IMR-90 (cell line): ENCODE data around the gene NOS2. TPM values are rescaled to one million over a fixed set of nuclear protein-coding genes. Genes with fewer than 3 reads are reported as not detected.

ENCODE experiments used
- ATAC-seq: fragments of 200-7000 bp; cut with Tn5 transposase; 2 replicates; pipeline ENCODE4 v1.9.1; 2020; ENCODE audit warnings: low read depth, mild to moderate bottlenecking, moderate library complexity
- BruUV-seq: library from RNA; stranded (reverse); fragments of 400-500 nt; replicated peaks from 2 replicates; lab custom pipeline; 2021; lab: Mats Ljungman, UMichigan
- CTCF ChIA-PET: fragments of 300-600 bp; formaldehyde crosslinking; extraction: SDS; loops from one replicate; lab custom pipeline; 2021; ENCODE audit warnings: antibody characterized with exemption; lab: Yijun Ruan, JAX
- POLR2A ChIA-PET: fragments of 300-600 bp; sonication (Branson Sonifier 250); formaldehyde crosslinking; loops from one replicate; lab custom pipeline; 2022; ENCODE audit warnings: antibody characterized with exemption; ENCODE audit not compliant: unreplicated experiment; lab: Charles Lee
- DNase-seq: peaks from one replicate; pipeline ENCODE4 v3.0.0; 2013
- H2AFZ ChIP-seq: replicated peaks from 2 replicates; pipeline ENCODE3; 2013; ENCODE audit warnings: low read length, mild to moderate bottlenecking; ENCODE audit not compliant: poor library complexity
- H2AK5ac ChIP-seq: 2 replicates; pipeline ENCODE4 v1.6.1; 2013; ENCODE audit warnings: low read depth, low read length, inconsistent platforms
- H2AK9ac ChIP-seq: replicated peaks from 2 replicates; pipeline ENCODE3; 2013; ENCODE audit warnings: mild to moderate bottlenecking, low read depth, low read length, moderate library complexity; ENCODE audit not compliant: poor library complexity
- H2BK120ac ChIP-seq: 2 replicates; pipeline ENCODE4 v1.6.1; 2013; ENCODE audit warnings: low read depth, low read length, inconsistent platforms
- H2BK15ac ChIP-seq: 3 replicates; pipeline ENCODE4 v1.6.1; 2013; ENCODE audit warnings: low read depth, low read length, inconsistent platforms
- H2BK20ac ChIP-seq: 2 replicates; pipeline ENCODE4 v1.6.1; 2013; ENCODE audit warnings: low read depth, mild to moderate bottlenecking, inconsistent platforms, low read length, moderate library complexity
- H2BK5ac ChIP-seq: 2 replicates; pipeline ENCODE4 v1.6.1; 2013; ENCODE audit warnings: mild to moderate bottlenecking, low read depth, low read length, inconsistent platforms; ENCODE audit not compliant: poor library complexity, severe bottlenecking
- H3K14ac ChIP-seq: replicated peaks from 2 replicates; pipeline ENCODE4 v1.6.1; 2013; ENCODE audit warnings: low read depth, low read length, inconsistent platforms
- H3K18ac ChIP-seq: 2 replicates; pipeline ENCODE4 v1.6.1; 2013; ENCODE audit warnings: low read depth, low read length, control low read depth
- H3K23ac ChIP-seq: 2 replicates; pipeline ENCODE4 v1.6.1; 2013; ENCODE audit warnings: low read depth, low read length, inconsistent platforms
- H3K27ac ChIP-seq: 2 replicates; pipeline ENCODE4 v1.5.1; 2013; ENCODE audit warnings: mild to moderate bottlenecking, control low read depth, low read length; ENCODE audit not compliant: insufficient read depth
- H3K27me3 ChIP-seq: 2 replicates; pipeline ENCODE4 v1.6.1; 2013; ENCODE audit warnings: low read length; ENCODE audit not compliant: control insufficient read depth, insufficient read depth
- H3K36me3 ChIP-seq: 2 replicates; pipeline ENCODE4 v1.6.1; 2013; ENCODE audit warnings: low read length, mixed read lengths; ENCODE audit not compliant: control insufficient read depth, insufficient read depth
- H3K4ac ChIP-seq: 2 replicates; pipeline ENCODE4 v1.6.1; 2013; ENCODE audit warnings: low read depth, low read length, inconsistent platforms
- H3K4me1 ChIP-seq: 2 replicates; pipeline ENCODE4 v1.6.1; 2013; ENCODE audit warnings: low read length, mixed read lengths; ENCODE audit not compliant: control insufficient read depth, insufficient read depth
- H3K4me2 ChIP-seq: 2 replicates; pipeline ENCODE4 v1.6.1; 2013; ENCODE audit warnings: low read depth, mild to moderate bottlenecking, control low read depth, low read length, moderate library complexity
- H3K4me3 ChIP-seq: 2 replicates; pipeline ENCODE4 v1.5.1; 2013; ENCODE audit warnings: low read depth, mild to moderate bottlenecking, control low read depth, low read length, moderate library complexity; ENCODE audit not compliant: insufficient read depth
- H3K56ac ChIP-seq: 2 replicates; pipeline ENCODE4 v1.6.1; 2013; ENCODE audit warnings: low read length, inconsistent platforms; ENCODE audit not compliant: insufficient read depth; ENCODE audit errors: extremely low read depth
- H3K79me1 ChIP-seq, 2 experiments: 2 replicates each; pipeline ENCODE4 v1.6.1; 2013; ENCODE audit warnings: low read length in 2 of 2, inconsistent platforms in 1 of 2, low read depth in 1 of 2
- H3K9ac ChIP-seq: 2 replicates; pipeline ENCODE4 v1.6.1; 2013; ENCODE audit warnings: low read depth, low read length, control low read depth
- H3K9me1 ChIP-seq: 2 replicates; pipeline ENCODE4 v1.6.1; 2013; ENCODE audit warnings: low read length, inconsistent platforms; ENCODE audit not compliant: insufficient read depth
- H3K9me3 ChIP-seq: 2 replicates; pipeline ENCODE4 v1.6.1; 2013; ENCODE audit warnings: low read length; ENCODE audit not compliant: control insufficient read depth, insufficient read depth
- H4K20me1 ChIP-seq: 2 replicates; pipeline ENCODE4 v1.6.1; 2013; ENCODE audit warnings: low read length, inconsistent platforms; ENCODE audit not compliant: insufficient read depth
- H4K5ac ChIP-seq: 2 replicates; pipeline ENCODE4 v1.6.1; 2013; ENCODE audit warnings: mild to moderate bottlenecking, low read depth, low read length, control low read depth
- H4K8ac ChIP-seq, 2 experiments: 2 replicates each; pipeline ENCODE4 v1.6.1; 2013; ENCODE audit warnings: low read depth in 2 of 2, low read length in 2 of 2, control low read depth in 1 of 2, inconsistent platforms in 1 of 2
- H4K91ac ChIP-seq: 2 replicates; pipeline ENCODE4 v1.6.1; 2013; ENCODE audit warnings: low read depth, low read length, inconsistent platforms; ENCODE audit not compliant: insufficient read depth
- CHD1 ChIP-seq: IDR thresholded peaks from 2 replicates; pipeline ENCODE4 v1.6.1; 2012; ENCODE audit warnings: low read depth, low read length, improper control_type of control experiment
- FOS ChIP-seq: fragments of 150-350 bp; IDR thresholded peaks from 2 replicates; pipeline ENCODE4 v1.6.1; 2016; ENCODE audit warnings: low read depth, low read length
- MAFK ChIP-seq: IDR thresholded peaks from 2 replicates; pipeline ENCODE4 v1.6.1; 2012; ENCODE audit warnings: low read depth, low read length, improper control_type of control experiment
- POLR2A ChIP-seq: IDR thresholded peaks from 2 replicates; pipeline ENCODE4 v1.6.1; 2012; ENCODE audit warnings: mild to moderate bottlenecking, low read depth, low read length
- RAD21 ChIP-seq: IDR thresholded peaks from 2 replicates; pipeline ENCODE4 v1.6.1; 2012; ENCODE audit warnings: low read length, improper control_type of control experiment
- WGBS, 2 experiments: methylation state at CpG; one replicate each; pipeline versions ENCODE4 v1.1.5 to v1.1.7; 2013; ENCODE audit warnings: missing lambda C conversion rate in 2 of 2; ENCODE audit not compliant: insufficient read length in 1 of 2; ENCODE audit errors: extremely low coverage in 2 of 2; 5-methylcytosine and 5-hydroxymethylcytosine counted together
- dilution Hi-C: fragments of 300-500 bp; cut with HindIII; formaldehyde crosslinking; loops from one replicate; pipeline ENCODE4 v1.14.3; 2018; ENCODE audit warnings: low sequenced_read_pairs; ENCODE audit not compliant: unreplicated experiment
- in situ Hi-C: fragments of 300-500 bp; cut with MboI; formaldehyde crosslinking; loops from 3 replicates; pipeline ENCODE4 v1.14.3; 2019; ENCODE audit warnings: low sequenced_read_pairs, inconsistent platforms, mixed read lengths
- intact Hi-C: fragments of 100-400 bp; cut with micrococcal nuclease; formaldehyde crosslinking; loops from 2 replicates; pipeline ENCODE4 v1.10.0; 2022
- polyA plus RNA-seq, 3 experiments: library from polyadenylated mRNA; depleted of rRNA; stranded (reverse); fragments of >200 nt; gene quantifications; 2 replicates each; pipeline ENCODE4 v1.2.3, GENCODE V29; 2012; ENCODE audit warnings: low replicate concordance in 1 of 3
- total RNA-seq: library from RNA; depleted of rRNA; stranded (reverse); fragments of >200 nt; gene quantifications from 2 replicates; pipeline ENCODE4 v1.2.3, GENCODE V29; 2012
- TF ChIP-seq, protein P1 (sequence below): conservative IDR thresholded peaks from 2 replicates; pipeline ENCODE4 v1.5.1; 2012; ENCODE audit warnings: mild to moderate bottlenecking, low read depth, low read length, improper control_type of control experiment
- TF ChIP-seq, protein P2 (sequence below): fragments of 150-350 bp; IDR thresholded peaks from 2 replicates; pipeline ENCODE4 v1.6.1; 2016; ENCODE audit warnings: low read depth, mild to moderate bottlenecking, low read length, moderate library complexity, borderline replicate concordance

Gene NOS2
- total and polyA plus RNA-seq, 2 of the 4 experiments (the other 2 are of a cell fraction) = under 0.01 TPM; not detected in 1

DNA sequence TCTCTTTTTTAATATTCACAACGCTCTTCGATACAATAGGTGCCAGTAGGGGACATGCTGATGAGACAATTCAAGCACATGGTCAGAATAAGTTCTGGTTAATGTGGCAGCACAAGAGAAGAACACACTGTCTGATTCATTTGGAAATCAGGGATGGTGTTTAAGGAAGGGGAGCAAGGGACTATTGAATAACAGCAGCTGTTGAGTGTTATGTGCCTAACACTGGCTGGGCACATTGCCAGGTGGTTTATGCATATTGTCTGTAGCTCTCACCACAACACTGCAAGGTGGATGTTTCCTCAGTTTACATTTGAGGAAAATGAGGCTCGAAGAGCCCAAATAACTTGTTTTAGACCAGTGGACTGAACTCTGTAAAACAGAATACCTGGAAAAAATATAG is 48.6 kb upstream of the NOS2 start:
- TF ChIP-seq RAD21 (no peak), POLR2A (no peak), FOS (no peak), CHD1 (no peak), MAFK (no peak)
- TF ChIP-seq, protein P1, sequence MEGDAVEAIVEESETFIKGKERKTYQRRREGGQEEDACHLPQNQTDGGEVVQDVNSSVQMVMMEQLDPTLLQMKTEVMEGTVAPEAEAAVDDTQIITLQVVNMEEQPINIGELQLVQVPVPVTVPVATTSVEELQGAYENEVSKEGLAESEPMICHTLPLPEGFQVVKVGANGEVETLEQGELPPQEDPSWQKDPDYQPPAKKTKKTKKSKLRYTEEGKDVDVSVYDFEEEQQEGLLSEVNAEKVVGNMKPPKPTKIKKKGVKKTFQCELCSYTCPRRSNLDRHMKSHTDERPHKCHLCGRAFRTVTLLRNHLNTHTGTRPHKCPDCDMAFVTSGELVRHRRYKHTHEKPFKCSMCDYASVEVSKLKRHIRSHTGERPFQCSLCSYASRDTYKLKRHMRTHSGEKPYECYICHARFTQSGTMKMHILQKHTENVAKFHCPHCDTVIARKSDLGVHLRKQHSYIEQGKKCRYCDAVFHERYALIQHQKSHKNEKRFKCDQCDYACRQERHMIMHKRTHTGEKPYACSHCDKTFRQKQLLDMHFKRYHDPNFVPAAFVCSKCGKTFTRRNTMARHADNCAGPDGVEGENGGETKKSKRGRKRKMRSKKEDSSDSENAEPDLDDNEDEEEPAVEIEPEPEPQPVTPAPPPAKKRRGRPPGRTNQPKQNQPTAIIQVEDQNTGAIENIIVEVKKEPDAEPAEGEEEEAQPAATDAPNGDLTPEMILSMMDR = no peak
- TF ChIP-seq, protein P2, sequence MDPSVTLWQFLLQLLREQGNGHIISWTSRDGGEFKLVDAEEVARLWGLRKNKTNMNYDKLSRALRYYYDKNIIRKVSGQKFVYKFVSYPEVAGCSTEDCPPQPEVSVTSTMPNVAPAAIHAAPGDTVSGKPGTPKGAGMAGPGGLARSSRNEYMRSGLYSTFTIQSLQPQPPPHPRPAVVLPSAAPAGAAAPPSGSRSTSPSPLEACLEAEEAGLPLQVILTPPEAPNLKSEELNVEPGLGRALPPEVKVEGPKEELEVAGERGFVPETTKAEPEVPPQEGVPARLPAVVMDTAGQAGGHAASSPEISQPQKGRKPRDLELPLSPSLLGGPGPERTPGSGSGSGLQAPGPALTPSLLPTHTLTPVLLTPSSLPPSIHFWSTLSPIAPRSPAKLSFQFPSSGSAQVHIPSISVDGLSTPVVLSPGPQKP = no peak
- no peak overlapping the region for H2BK120ac ChIP-seq
- no peak overlapping the region for H3K18ac ChIP-seq
- no peak overlapping the region for H2BK20ac ChIP-seq
- H3K4me1 ChIP-seq = no peaks in the 10 kb centered on the region
- H3K9me1 ChIP-seq = no peaks in the 10 kb centered on the region
- H2BK5ac ChIP-seq = no peak overlapping the region
- no peak overlapping the region for H3K27ac ChIP-seq
- H3K4me2 ChIP-seq = no peak overlapping the region
- in situ Hi-C loops = no loop called here
- no peak for DNase-seq
- CTCF ChIA-PET = no interaction called here
- 79% methylated on average over 2 of the region's 3 CpGs; no CpG with 5 or more reads in 1 of the 2 experiments for WGBS, 2 experiments
- no peak overlapping the region for H3K4ac ChIP-seq
- H3K9me3 ChIP-seq = no peaks in the 10 kb centered on the region
- no peak overlapping the region for H3K14ac ChIP-seq
- no peak overlapping the region for H4K8ac ChIP-seq
- H4K91ac ChIP-seq = no peak overlapping the region
- no peaks in the 10 kb centered on the region for H4K20me1 ChIP-seq
- H2BK15ac ChIP-seq = no peak overlapping the region
- no peak overlapping the region for H2AK5ac ChIP-seq
- dilution Hi-C loops = no loop called here
- H3K36me3 ChIP-seq = no peaks in the 10 kb centered on the region
- POLR2A ChIA-PET = no interaction called here
- no peak overlapping the region for H3K4me3 ChIP-seq
- no peak for ATAC-seq
- no peak overlapping the region for H3K9ac ChIP-seq
- H2AK9ac ChIP-seq = no peak overlapping the region
- no TSS peak for BruUV-seq
- intact Hi-C loops = no loop called here
- no peak overlapping the region for H2AFZ ChIP-seq
- H3K23ac ChIP-seq = no peak overlapping the region
- peaks cover 11% of the 10 kb centered on the region for H3K27me3 ChIP-seq
- H3K79me1 ChIP-seq = no peaks in the 10 kb centered on the region
- no peak overlapping the region for H4K5ac ChIP-seq
- H3K56ac ChIP-seq = no peak overlapping the region
